Esophagus muscularis mucosa (tissue), 4 donors: Measurements from ENCODE around the gene CCDC141. TPM values are rescaled to one million over a fixed set of nuclear protein-coding genes. Genes with fewer than 3 reads are reported as not detected.

Source experiments
- DNase-seq: peaks from one replicate; pipeline ENCODE4 v3.0.0-alpha.2; 2017; ENCODE audit errors: extremely low spot score
- H3K27ac ChIP-seq, 4 donors: fragments of 200-600 bp; sonication (generic); replicated peaks in 1 of 4; 1 replicate in 3 of 4; 2 replicates in 1 of 4; pipeline ENCODE4 v1.5.1; 2016 to 2019; ENCODE audit warnings: mild to moderate bottlenecking in 1 of 4
- H3K27me3 ChIP-seq, 4 donors: fragments of 200-600 bp; sonication (generic); one replicate each; pipeline versions ENCODE4 v1.5.1 to v1.6.0; 2016 to 2019
- H3K36me3 ChIP-seq, 4 donors: fragments of 200-600 bp; sonication (generic); one replicate each; pipeline ENCODE4 v1.5.1; 2016 to 2019
- H3K4me1 ChIP-seq, 4 donors: fragments of 200-600 bp; sonication (generic); one replicate each; pipeline ENCODE4 v1.5.1; 2016 to 2019
- H3K4me3 ChIP-seq, 4 donors: fragments of 200-600 bp; sonication (generic); 1 replicate in 2 of 4; 2 replicates in 2 of 4; pipeline ENCODE4 v1.5.1; 2016 to 2019; ENCODE audit warnings: mild to moderate bottlenecking in 4 of 4, moderate library complexity in 1 of 4
- H3K9me3 ChIP-seq, 4 donors: fragments of 200-600 bp; sonication (generic); 1 replicate in 3 of 4; 2 replicates in 1 of 4; pipeline ENCODE4 v1.5.1; 2016 to 2019
- CTCF ChIP-seq, 3 experiments: fragments of 200-600 bp in 2 of 3; fragments of 450-650 bp in 1 of 3; sonication (generic) in 2 of 3; IDR thresholded peaks; one replicate each; pipeline ENCODE4 v1.5.1; 2017 to 2019; ENCODE audit warnings: antibody characterized with exemption in 3 of 3, mild to moderate bottlenecking in 2 of 3, moderate library complexity in 1 of 3
- EP300 ChIP-seq: sonication (generic); formaldehyde crosslinking; IDR thresholded peaks from one replicate; pipeline ENCODE4 v1.6.1; 2017; ENCODE audit warnings: antibody characterized with exemption
- POLR2A ChIP-seq: fragments of 450-650 bp; IDR thresholded peaks from one replicate; pipeline ENCODE4 v1.6.1; 2017; ENCODE audit warnings: antibody characterized with exemption, moderate library complexity, mild to moderate bottlenecking, low read depth
- POLR2AphosphoS5 ChIP-seq, 2 donors: sonication (generic); formaldehyde crosslinking; IDR thresholded peaks; one replicate each; pipeline ENCODE4 v1.6.1; 2017; ENCODE audit warnings: antibody characterized with exemption in 2 of 2
- WGBS: methylation state at CpG from one replicate; pipeline ENCODE4 v1.1.5; 2018; 5-methylcytosine and 5-hydroxymethylcytosine counted together
- intact Hi-C: fragments of 100-400 bp; cut with DNase I; formaldehyde crosslinking; loops from one replicate; pipeline ENCODE4 v1.15.1; 2023
- total RNA-seq, 4 donors: library from RNA; depleted of rRNA; stranded (reverse); fragments of >200 nt; gene quantifications; one replicate each; pipeline versions ENCODE4 v1.1.0 to v1.2.1, GENCODE V29; 2016

The CCDC141 gene
- total RNA-seq, 4 donors from 2014 or later = 2.7 to 8.7 (median 4.1) TPM

GRCh38 chr2:178865999-178866398 lies 183.9 kb downstream of the CCDC141 start:
- Histone ChIP-seq H3K36me3 (no peaks in the 10 kb centered on the region), H3K27ac (no peak overlapping the region), H3K9me3 (no peaks in the 10 kb centered on the region), H3K4me1 (peaks cover 19 to 25% (median 23%) of the 10 kb centered on the region in 4 donors), H3K27me3 (no peaks in the 10 kb centered on the region), H3K4me3 (no peak overlapping the region)
- intact Hi-C loops = no loop called here
- no peak for DNase-seq
- TF ChIP-seq POLR2AphosphoS5 (IDR thresholded peaks at IDR 0.05) (no peak), POLR2A (no peak), EP300 (no peak), CTCF (IDR thresholded peaks at IDR 0.05) (no peak)
- WGBS = 97% methylated on average over 2 of the region's 2 CpGs

- H3K9me3 ChIP-seq = no peaks in the 10 kb centered on the region
- TF ChIP-seq POLR2A (no peak), CTCF (IDR thresholded peaks at IDR 0.05) (no peak), POLR2AphosphoS5 (IDR thresholded peaks at IDR 0.05) (no peak), EP300 (no peak)
- H3K4me1 ChIP-seq = peaks cover 23 to 31% (median 25%) of the 10 kb centered on the region in 4 donors
- no peaks in the 10 kb centered on the region for H3K27me3 ChIP-seq
- intact Hi-C loops = no loop called here
- WGBS = 70% methylated on average over 7 of the region's 7 CpGs
- no peak overlapping the region for H3K4me3 ChIP-seq
- no peak overlapping the region for H3K27ac ChIP-seq
- H3K36me3 ChIP-seq = no peaks in the 10 kb centered on the region
- DNase-seq = no peak
Measured at GRCh38 chr2:178865146-178865936, 184.6 kb downstream of the CCDC141 start.

- intact Hi-C loops = no loop called here
- H3K4me1 ChIP-seq = peaks cover 26 to 44% (median 37%) of the 10 kb centered on the region in 4 donors
- WGBS = 52% methylated on average over 17 of the region's 17 CpGs
- no peaks in the 10 kb centered on the region for H3K36me3 ChIP-seq
- DNase-seq = no peak
- peak overlapping the region; percentile 57 to 71 (median 66) for H3K27ac ChIP-seq
- H3K9me3 ChIP-seq = no peaks in the 10 kb centered on the region
- TF ChIP-seq EP300 = no peak
- no peak for TF ChIP-seq CTCF (IDR thresholded peaks at IDR 0.05)
- TF ChIP-seq POLR2AphosphoS5 (IDR thresholded peaks at IDR 0.05) = peak; percentile 21 to 28
- no peak for TF ChIP-seq POLR2A
- no peaks in the 10 kb centered on the region for H3K27me3 ChIP-seq
- peak overlapping the region; percentile 6 to 22 (median 17) for H3K4me3 ChIP-seq
Measured at GRCh38 chr2:178863856-178864620, 185.9 kb downstream of the CCDC141 start.

GRCh38 chr2:178863130-178863855 lies 186.6 kb downstream of the CCDC141 start:
- no peak for DNase-seq
- intact Hi-C loops = no loop called here
- no peak for TF ChIP-seq POLR2AphosphoS5 (IDR thresholded peaks at IDR 0.05)
- no peak for TF ChIP-seq CTCF (IDR thresholded peaks at IDR 0.05)
- TF ChIP-seq EP300 = no peak
- TF ChIP-seq POLR2A = no peak
- 31% methylated on average over 5 of the region's 5 CpGs for WGBS
- no peaks in the 10 kb centered on the region for H3K27me3 ChIP-seq
- peak overlapping the region; percentile 57 to 71 (median 66) for H3K27ac ChIP-seq
- H3K36me3 ChIP-seq = no peaks in the 10 kb centered on the region
- no peaks in the 10 kb centered on the region for H3K9me3 ChIP-seq
- H3K4me3 ChIP-seq = peak overlapping the region; percentile 6 to 22 (median 17)
- peaks cover 26 to 45% (median 40%) of the 10 kb centered on the region in 4 donors for H3K4me1 ChIP-seq
